AG04450 (cell line): ENCODE data around the gene TCEA3. TPM values are rescaled to one million over a fixed set of nuclear protein-coding genes. Genes with fewer than 3 reads are reported as not detected.

Experiments used
- CTCF ChIA-PET: fragments of 300-600, 350-600 bp; formaldehyde crosslinking; extraction: SDS; loops from one replicate; lab custom pipeline; 2022; ENCODE audit warnings: antibody characterized with exemption, inconsistent platforms; lab: Charles Lee
- POLR2A ChIA-PET: fragments of 350-600 bp; formaldehyde crosslinking; extraction: SDS; loops from one replicate; lab custom pipeline; 2021; ENCODE audit warnings: antibody characterized with exemption, inconsistent platforms; lab: Yijun Ruan, JAX
- DNase-seq: peaks from one replicate; pipeline ENCODE4 v3.0.0-alpha.2; 2011; ENCODE audit warnings: low read depth, low spot score
- H3K27ac ChIP-seq: one replicate; pipeline ENCODE4 v1.5.1; 2012; ENCODE audit warnings: low read depth, low read length, control low read depth
- H3K27me3 ChIP-seq: one replicate; pipeline ENCODE4 v1.6.0; 2012; ENCODE audit warnings: low read length; ENCODE audit not compliant: control insufficient read depth, insufficient read depth
- H3K4me3 ChIP-seq: 2 replicates; pipeline ENCODE4 v1.5.1; 2011; ENCODE audit warnings: mild to moderate bottlenecking, low read depth, low read length, control low read depth
- H3K9me3 ChIP-seq: 2 replicates; pipeline ENCODE4 v1.5.1; 2012; ENCODE audit warnings: low read length; ENCODE audit not compliant: control insufficient read depth, insufficient read depth
- polyA plus RNA-seq: library from polyadenylated mRNA; depleted of rRNA; stranded (reverse); fragments of >200 nt; gene quantifications from 2 replicates; pipeline ENCODE4 v1.2.3, GENCODE V29; 2011
- TF ChIP-seq, protein P1 (sequence below): IDR thresholded peaks from 2 replicates; pipeline ENCODE4 v1.5.1; 2011; ENCODE audit warnings: low read depth, low read length, control low read depth, inconsistent platforms

TCEA3 gene
- polyA plus RNA-seq, 1 experiment = 14.7 TPM

DNA sequence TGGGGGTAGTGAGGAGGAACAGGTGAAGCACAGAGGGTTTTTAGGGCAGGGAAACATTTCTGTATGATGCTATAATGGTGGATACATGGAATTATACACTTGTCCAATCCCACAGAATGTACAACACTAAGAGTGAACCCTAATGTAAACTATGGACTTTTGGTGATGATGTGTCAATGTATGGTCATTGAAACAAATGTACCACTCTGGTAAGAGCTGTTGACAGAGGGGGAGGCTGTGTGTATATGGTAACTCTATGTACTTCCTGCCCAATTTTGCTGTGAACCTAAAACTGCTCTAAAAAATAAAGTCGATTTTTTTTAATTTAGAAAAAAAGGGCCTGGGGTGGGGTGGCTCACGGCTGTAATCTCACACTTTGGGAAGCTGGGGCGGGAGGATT lies 36.5 kb upstream of the TCEA3 start:
- CTCF ChIA-PET = interaction anchor here (0.6 to 2.5 kb wide), 4 partner anchors 36 to 174 kb away, joined by 3 to 11 read pairs (median 6); no protein-coding TSS in a partner anchor
- Histone ChIP-seq H3K9me3 (no peaks in the 10 kb centered on the region; the same call in 1 of the 2 replicates), H3K4me3 (no peak overlapping the region), H3K27me3 (no peaks in the 10 kb centered on the region), H3K27ac (no peak overlapping the region)
- TF ChIP-seq, protein P1, sequence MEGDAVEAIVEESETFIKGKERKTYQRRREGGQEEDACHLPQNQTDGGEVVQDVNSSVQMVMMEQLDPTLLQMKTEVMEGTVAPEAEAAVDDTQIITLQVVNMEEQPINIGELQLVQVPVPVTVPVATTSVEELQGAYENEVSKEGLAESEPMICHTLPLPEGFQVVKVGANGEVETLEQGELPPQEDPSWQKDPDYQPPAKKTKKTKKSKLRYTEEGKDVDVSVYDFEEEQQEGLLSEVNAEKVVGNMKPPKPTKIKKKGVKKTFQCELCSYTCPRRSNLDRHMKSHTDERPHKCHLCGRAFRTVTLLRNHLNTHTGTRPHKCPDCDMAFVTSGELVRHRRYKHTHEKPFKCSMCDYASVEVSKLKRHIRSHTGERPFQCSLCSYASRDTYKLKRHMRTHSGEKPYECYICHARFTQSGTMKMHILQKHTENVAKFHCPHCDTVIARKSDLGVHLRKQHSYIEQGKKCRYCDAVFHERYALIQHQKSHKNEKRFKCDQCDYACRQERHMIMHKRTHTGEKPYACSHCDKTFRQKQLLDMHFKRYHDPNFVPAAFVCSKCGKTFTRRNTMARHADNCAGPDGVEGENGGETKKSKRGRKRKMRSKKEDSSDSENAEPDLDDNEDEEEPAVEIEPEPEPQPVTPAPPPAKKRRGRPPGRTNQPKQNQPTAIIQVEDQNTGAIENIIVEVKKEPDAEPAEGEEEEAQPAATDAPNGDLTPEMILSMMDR = no peak
- DNase-seq = no peak
- POLR2A ChIA-PET = no interaction called here

GRCh38 chr1:23460519-23460918 lies 36.0 kb upstream of the TCEA3 start:
- DNase-seq = no peak
- no peaks in the 10 kb centered on the region for H3K27me3 ChIP-seq
- no peaks in the 10 kb centered on the region; the same call in 1 of the 2 replicates for H3K9me3 ChIP-seq
- TF ChIP-seq, protein P1 = no peak
- H3K4me3 ChIP-seq = no peak overlapping the region
- CTCF ChIA-PET = interaction anchor here (0.6 to 2.5 kb wide), 3 partner anchors 37 to 79 kb away, joined by 3 to 11 read pairs (median 6); no protein-coding TSS in a partner anchor
- no peak overlapping the region for H3K27ac ChIP-seq
- POLR2A ChIA-PET = no interaction called here

DNA sequence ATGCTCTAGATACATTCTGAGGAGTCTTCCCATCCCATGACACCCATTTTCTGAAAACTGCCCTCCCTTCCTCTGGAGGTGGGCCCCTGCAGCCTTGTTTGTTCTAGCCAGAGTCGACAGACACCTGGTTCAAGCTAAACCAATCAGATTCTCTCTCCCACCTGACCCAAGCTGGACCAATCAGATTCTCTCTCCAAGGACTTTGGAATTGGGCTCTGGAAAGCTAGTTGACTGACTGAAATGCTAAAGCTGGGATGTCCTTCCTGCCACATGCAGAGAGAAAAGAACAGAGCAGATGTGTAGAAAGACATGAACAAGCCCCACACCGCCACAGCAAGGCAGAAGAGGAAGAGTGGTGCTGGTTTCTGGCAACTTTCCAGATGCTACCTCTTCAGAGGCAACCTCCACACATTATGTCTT lies 34.8 kb upstream of the TCEA3 start:
- H3K27me3 ChIP-seq = no peaks in the 10 kb centered on the region
- ChIA-PET CTCF (interaction anchor here (1.6 kb wide), 1 partner anchor 56 kb away, joined by 3 read pairs; no protein-coding TSS in a partner anchor), POLR2A (no interaction called here)
- H3K4me3 ChIP-seq = no peak overlapping the region
- TF ChIP-seq, protein P1 = no peak
- no peak overlapping the region for H3K27ac ChIP-seq
- no peak for DNase-seq
- H3K9me3 ChIP-seq = no peaks in the 10 kb centered on the region; the same call in 1 of the 2 replicates

DNA sequence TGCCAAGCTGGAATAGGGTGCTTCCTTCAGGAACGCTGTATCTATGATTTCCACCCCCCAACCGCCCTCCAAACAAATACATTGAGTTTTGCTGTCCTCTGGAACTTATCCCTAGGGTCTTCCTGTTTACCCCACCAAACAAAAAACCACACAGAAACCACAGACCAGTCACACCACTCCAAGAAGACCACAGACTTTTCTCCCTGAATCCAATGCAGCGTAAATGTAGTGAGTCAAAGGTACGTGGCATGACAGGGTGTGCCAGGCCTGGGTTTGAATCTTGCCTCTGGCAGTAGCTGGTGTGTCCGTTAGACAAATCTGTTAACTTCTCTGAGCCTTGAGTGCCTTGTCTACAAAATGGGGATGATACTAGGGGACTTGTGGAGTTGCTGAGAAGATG lies 31.7 kb upstream of the TCEA3 start:
- Histone ChIP-seq H3K4me3 (no peak overlapping the region), H3K27ac (no peak overlapping the region), H3K9me3 (no peaks in the 10 kb centered on the region; the same call in 1 of the 2 replicates), H3K27me3 (no peaks in the 10 kb centered on the region)
- ChIA-PET POLR2A (interaction anchor here (0.5 to 0.6 kb wide), 2 partner anchors 104 to 1357 kb away, joined by 6 read pairs; no protein-coding TSS in a partner anchor), CTCF (interaction anchor here (1.2 kb wide), 1 partner anchor 40 kb away, joined by 3 read pairs; no protein-coding TSS in a partner anchor)
- TF ChIP-seq, protein P1 = no peak
- DNase-seq = no peak

- no peak for DNase-seq
- H3K9me3 ChIP-seq = no peaks in the 10 kb centered on the region; the same call in 1 of the 2 replicates
- TF ChIP-seq, protein P1 = no peak
- H3K27ac ChIP-seq = no peak overlapping the region
- H3K27me3 ChIP-seq = no peaks in the 10 kb centered on the region
- H3K4me3 ChIP-seq = no peak overlapping the region
- ChIA-PET POLR2A (no interaction called here), CTCF (no interaction called here)
Measured at GRCh38 chr1:23453455-23454000, 29.0 kb upstream of the TCEA3 start.
